HEK293T (cell line): ENCODE measurements around the gene TMEM51.

ENCODE experiments used
- CTCF ChIA-PET: fragments of 350-600 bp; formaldehyde crosslinking; extraction: SDS; loops from one replicate; lab custom pipeline; 2021; ENCODE audit warnings: antibody characterized with exemption, inconsistent platforms; lab: Yijun Ruan, JAX
- POLR2A ChIA-PET: fragments of 350-600 bp; formaldehyde crosslinking; extraction: SDS; loops from one replicate; lab custom pipeline; 2020; ENCODE audit warnings: antibody characterized with exemption, inconsistent platforms; lab: Yijun Ruan, JAX
- DNase-seq: peaks from one replicate; pipeline ENCODE4 v3.0.0; 2012; ENCODE audit warnings: mixed read lengths; ENCODE audit errors: extremely low spot score
- ARNT ChIP-seq: fragments of 450-650 bp; IDR thresholded peaks from 2 replicates; pipeline ENCODE4 v1.6.1; 2017; ENCODE audit warnings: mild to moderate bottlenecking
- BHLHE40 ChIP-seq: fragments of 450-650 bp; IDR thresholded peaks from 2 replicates; pipeline ENCODE4 v1.6.1; 2016; ENCODE audit warnings: mild to moderate bottlenecking, moderate library complexity, borderline replicate concordance
- CTBP1 ChIP-seq: fragments of 450-650 bp; IDR thresholded peaks from 2 replicates; pipeline ENCODE4 v1.6.1; 2016; ENCODE audit warnings: borderline replicate concordance
- ELF4 ChIP-seq: fragments of 450-650 bp; IDR thresholded peaks from 2 replicates; pipeline ENCODE4 v1.6.1; 2017; ENCODE audit warnings: antibody characterized with exemption
- FOXA1 ChIP-seq: fragments of 450-650 bp; IDR thresholded peaks from 2 replicates; pipeline ENCODE4 v1.6.1; 2016; ENCODE audit warnings: mild to moderate bottlenecking
- FOXK2 ChIP-seq: fragments of 450-650 bp; IDR thresholded peaks from 2 replicates; pipeline ENCODE4 v1.6.1; 2016; ENCODE audit warnings: mild to moderate bottlenecking
- FOXM1 ChIP-seq: fragments of 450-650 bp; IDR thresholded peaks from 2 replicates; pipeline ENCODE4 v1.6.1; 2017; ENCODE audit warnings: mild to moderate bottlenecking, borderline replicate concordance
- HDGF ChIP-seq: fragments of 450-650 bp; IDR thresholded peaks from 2 replicates; pipeline ENCODE4 v1.6.1; 2017; ENCODE audit warnings: antibody characterized with exemption, borderline replicate concordance
- L3MBTL2 ChIP-seq: fragments of 450-650 bp; conservative IDR thresholded peaks from 2 replicates; pipeline ENCODE4 v1.6.1; 2016; ENCODE audit warnings: mild to moderate bottlenecking
- NFRKB ChIP-seq: fragments of 450-650 bp; IDR thresholded peaks from 2 replicates; pipeline ENCODE4 v1.6.1; 2016; ENCODE audit warnings: mild to moderate bottlenecking, moderate library complexity
- PKNOX1 ChIP-seq: fragments of 450-650 bp; IDR thresholded peaks from 2 replicates; pipeline ENCODE4 v1.6.1; 2016
- SP1 ChIP-seq: fragments of 450-650 bp; IDR thresholded peaks from 2 replicates; pipeline ENCODE4 v1.6.1; 2017
- SUZ12 ChIP-seq: fragments of 450-650 bp; IDR thresholded peaks from 2 replicates; pipeline ENCODE4 v1.6.1; 2016; ENCODE audit warnings: mild to moderate bottlenecking
- ZNF384 ChIP-seq: fragments of 450-650 bp; IDR thresholded peaks from 2 replicates; pipeline ENCODE4 v1.6.1; 2016

TMEM51 gene

DNA sequence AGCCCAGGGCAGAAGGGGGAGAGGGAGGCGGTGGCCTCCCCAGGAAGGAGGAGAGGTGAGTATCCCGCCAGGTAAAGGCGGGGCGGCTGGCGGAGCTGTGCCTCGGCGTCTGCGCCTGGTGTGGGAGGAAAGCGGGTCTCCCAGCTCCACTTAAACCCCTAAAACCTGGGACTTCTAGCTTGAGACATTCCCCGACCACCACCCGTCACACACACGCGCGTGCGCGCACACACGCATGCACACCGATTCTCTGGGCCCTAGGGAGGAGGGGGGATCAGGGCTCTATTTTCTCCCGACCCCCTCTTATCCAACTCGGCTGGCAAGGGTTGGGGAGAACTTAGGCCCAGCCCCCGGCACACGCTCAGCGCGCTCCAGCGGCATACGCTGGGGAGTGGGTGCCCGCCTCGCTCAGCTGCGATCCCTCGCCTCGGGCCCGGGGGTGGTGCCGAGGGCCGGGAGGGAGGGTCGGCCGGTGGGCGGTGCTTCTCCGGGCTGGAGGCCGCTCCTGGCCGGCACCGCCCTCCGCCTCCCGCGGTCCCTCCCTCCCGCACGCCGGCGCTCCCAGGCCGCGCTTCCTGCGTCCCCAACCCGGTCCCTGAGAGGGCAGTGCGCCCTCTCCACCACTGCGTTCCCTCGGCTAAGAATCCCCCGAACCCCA, at the start of gene TMEM51:
TSS of gene TMEM51 (plus strand) at position 564 of the 658 bp plus-strand sequence. CDS start 61,341 bp downstream, outside the sequence.
- CTCF ChIA-PET = interaction anchor here (0.6 to 1.9 kb wide), 7 partner anchors 11 to 152 kb away, joined by 3 to 7 read pairs (median 4); no protein-coding TSS in a partner anchor
- POLR2A ChIA-PET = interaction anchor here (1.0 to 1.5 kb wide), 2 partner anchors 24 to 119 kb away, joined by 4 to 5 read pairs; no protein-coding TSS in a partner anchor
- DNase-seq = peak; percentile 86
- TF ChIP-seq CTBP1 (no peak), L3MBTL2 (peak; percentile 34; the same call in 1 of the 2 replicates), BHLHE40 (no peak), ELF4 (no peak)

DNA sequence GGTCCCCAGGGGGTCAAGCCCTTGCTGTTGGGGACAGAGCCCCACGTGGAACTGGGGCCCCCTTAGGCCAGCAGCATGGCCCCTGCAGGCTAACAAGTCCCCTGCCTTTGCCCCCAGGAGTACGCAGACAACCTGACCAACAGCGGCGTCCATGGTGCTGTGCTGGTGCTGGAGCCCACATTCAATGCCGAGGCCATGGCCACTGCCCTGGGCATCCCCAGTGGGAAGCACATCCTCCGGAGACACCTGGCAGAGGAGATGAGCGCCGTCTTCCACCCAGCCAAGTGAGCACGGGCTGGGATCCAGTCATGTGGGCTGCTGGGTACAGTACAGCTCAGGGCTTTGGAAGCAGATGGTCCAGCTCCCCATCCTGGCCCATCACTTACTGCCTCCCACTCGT, 49.6 kb upstream of the TMEM51 start:
- CTCF ChIA-PET = no interaction called here
- DNase-seq = no peak

GRCh38 chr1:15104768-15105167, 48.8 kb upstream of the TMEM51 start:
- CTCF ChIA-PET = interaction anchor here (0.6 kb wide), 1 partner anchor 9 kb away, joined by 3 read pairs; no protein-coding TSS in a partner anchor
- TF ChIP-seq FOXK2 = no peak
- TF ChIP-seq SUZ12 = no peak
- TF ChIP-seq HDGF = no peak
- no peak for TF ChIP-seq FOXA1
- TF ChIP-seq ARNT = no peak
- TF ChIP-seq PKNOX1 = no peak
- TF ChIP-seq ZNF384 = no peak
- no peak for TF ChIP-seq BHLHE40
- no peak for TF ChIP-seq FOXM1
- TF ChIP-seq L3MBTL2 = no peak
- TF ChIP-seq NFRKB = no peak
- POLR2A ChIA-PET = no interaction called here
- DNase-seq = no peak

More for the DNA sequence above, 49.6 kb upstream of the TMEM51 start:
- TF ChIP-seq BHLHE40 = no peak
- no peak for TF ChIP-seq ELF4
- TF ChIP-seq HDGF = no peak
- no peak for TF ChIP-seq FOXA1
- no peak for TF ChIP-seq ZNF384
- TF ChIP-seq PKNOX1 = no peak
- no peak for TF ChIP-seq SP1
- TF ChIP-seq CTBP1 = no peak
- no peak for TF ChIP-seq ARNT
- no peak for TF ChIP-seq NFRKB
- TF ChIP-seq FOXM1 = no peak
- POLR2A ChIA-PET = no interaction called here

GRCh38 chr1:15106608-15107007, 46.9 kb upstream of the TMEM51 start:
- CTCF ChIA-PET = interaction anchor here (1.3 kb wide), 1 partner anchor 22 kb away, joined by 4 read pairs; no protein-coding TSS in a partner anchor
- TF ChIP-seq CTBP1 = no peak
- TF ChIP-seq PKNOX1 = peak; percentile 67
- POLR2A ChIA-PET = no interaction called here
- DNase-seq = no peak

- ChIA-PET POLR2A (no interaction called here), CTCF (interaction anchor here (1.3 kb wide), 1 partner anchor 21 kb away, joined by 4 read pairs; no protein-coding TSS in a partner anchor)
- TF ChIP-seq FOXK2 = no peak
- no peak for TF ChIP-seq FOXM1
- no peak for TF ChIP-seq ELF4
- no peak for TF ChIP-seq ZNF384
- no peak for TF ChIP-seq PKNOX1
- no peak for DNase-seq
Observed at GRCh38 chr1:15107058-15107687, 46.4 kb upstream of the TMEM51 start.

GRCh38 chr1:15107911-15108310, 45.6 kb upstream of the TMEM51 start:
- no peak for DNase-seq
- TF ChIP-seq SP1 = no peak
- TF ChIP-seq PKNOX1 = no peak
- TF ChIP-seq SUZ12 = no peak
- TF ChIP-seq NFRKB = no peak
- no peak for TF ChIP-seq BHLHE40
- CTCF ChIA-PET = interaction anchor here (0.7 kb wide), 1 partner anchor 164 kb away, joined by 3 read pairs; no protein-coding TSS in a partner anchor
- POLR2A ChIA-PET = no interaction called here
